ENCODE data around the gene RHEBL1.
"Not testable (repeated sequence)": the region's sequence is repeated elsewhere in the genome, so short reads cannot be mapped to it uniquely, and the experiment has no call there.

RHEBL1 gene

GRCh38 chr12:49091056-49091835, 21.5 kb upstream of the RHEBL1 start:
- in situ Hi-C loops (cut with MboI; ENCODE audit: low pct_unique_long_range_greater_than_20kb, low sequenced_read_pairs) = no loop called here
- DNase-seq = no peak

- DNase-seq = peak; percentile 53
- in situ Hi-C loops (cut with MboI; ENCODE audit: low pct_unique_long_range_greater_than_20kb, low sequenced_read_pairs) = no loop called here
Observed at GRCh38 chr12:49089821-49090773, 20.3 kb upstream of the RHEBL1 start.

GRCh38 chr12:49088932-49089330, 19.2 kb upstream of the RHEBL1 start:
- in situ Hi-C loops (cut with MboI; ENCODE audit: low pct_unique_long_range_greater_than_20kb, low sequenced_read_pairs) = no loop called here
- DNase-seq = no peak

GRCh38 chr12:49088150-49088931, 18.6 kb upstream of the RHEBL1 start:
- in situ Hi-C loops (cut with MboI; ENCODE audit: low pct_unique_long_range_greater_than_20kb, low sequenced_read_pairs) = no loop called here
- DNase-seq = peak; percentile 86

GRCh38 chr12:49086116-49086515, 16.3 kb upstream of the RHEBL1 start:
- in situ Hi-C loops (cut with MboI; ENCODE audit: low pct_unique_long_range_greater_than_20kb, low sequenced_read_pairs) = no loop called here
- DNase-seq = no peak

GRCh38 chr12:49084438-49084837, 14.7 kb upstream of the RHEBL1 start:
- in situ Hi-C loops (cut with MboI; ENCODE audit: low pct_unique_long_range_greater_than_20kb, low sequenced_read_pairs) = no loop called here
- peak; percentile 28 for DNase-seq

- no peak for DNase-seq
- in situ Hi-C loops (cut with MboI; ENCODE audit: low pct_unique_long_range_greater_than_20kb, low sequenced_read_pairs) = no loop called here
Observed at GRCh38 chr12:49079793-49080192, 10.0 kb upstream of the RHEBL1 start.

GRCh38 chr12:49070971-49071370, 1.2 kb upstream of the RHEBL1 start:
- DNase-seq = no peak
- in situ Hi-C loops (cut with MboI; ENCODE audit: low pct_unique_long_range_greater_than_20kb, low sequenced_read_pairs) = no loop called here

- DNase-seq = no peak
- in situ Hi-C loops (cut with MboI; ENCODE audit: low pct_unique_long_range_greater_than_20kb, low sequenced_read_pairs) = no loop called here
Observed at GRCh38 chr12:49068879-49069506, 786 bp downstream of the RHEBL1 start.

GRCh38 chr12:49066120-49066519, 3.7 kb downstream of the RHEBL1 start:
- DNase-seq = no peak
- in situ Hi-C loops (cut with MboI; ENCODE audit: low pct_unique_long_range_greater_than_20kb, low sequenced_read_pairs) = no loop called here

- DNase-seq = no peak
- in situ Hi-C loops (cut with MboI; ENCODE audit: low pct_unique_long_range_greater_than_20kb, low sequenced_read_pairs) = no loop called here
Observed at GRCh38 chr12:49064767-49065152, 5.0 kb downstream of the RHEBL1 start.

GRCh38 chr12:49061916-49062315, 7.9 kb downstream of the RHEBL1 start:
- in situ Hi-C loops (cut with MboI; ENCODE audit: low pct_unique_long_range_greater_than_20kb, low sequenced_read_pairs); DNase-seq: not testable (repeated sequence)

- DNase-seq = no peak
- in situ Hi-C loops (cut with MboI; ENCODE audit: low pct_unique_long_range_greater_than_20kb, low sequenced_read_pairs) = no loop called here
Observed at GRCh38 chr12:49061157-49061650, 8.6 kb downstream of the RHEBL1 start.

GRCh38 chr12:49060237-49061156, 9.3 kb downstream of the RHEBL1 start, which contains the start of gene KMT2D:
Gene KMT2D (minus strand): TSS chr12:49060794. CDS start chr12:49055324, 5,470 bp downstream.
- DNase-seq = peak; percentile 93
- in situ Hi-C loops (cut with MboI; ENCODE audit: low pct_unique_long_range_greater_than_20kb, low sequenced_read_pairs) = no loop called here

- peak; percentile 25 for DNase-seq
- in situ Hi-C loops (cut with MboI; ENCODE audit: low pct_unique_long_range_greater_than_20kb, low sequenced_read_pairs) = no loop called here
Observed at GRCh38 chr12:49059299-49060171, 10.2 kb downstream of the RHEBL1 start.

- in situ Hi-C loops (cut with MboI; ENCODE audit: low pct_unique_long_range_greater_than_20kb, low sequenced_read_pairs) = no loop called here
Observed at GRCh38 chr12:49059045-49059298, 10.8 kb downstream of the RHEBL1 start.

GRCh38 chr12:49058366-49059044, 11.3 kb downstream of the RHEBL1 start:
- in situ Hi-C loops (cut with MboI; ENCODE audit: low pct_unique_long_range_greater_than_20kb, low sequenced_read_pairs) = no loop called here
- DNase-seq = no peak

More at GRCh38 chr12:49059045-49059298, 10.8 kb downstream of the RHEBL1 start:
- DNase-seq = peak; percentile 14

Data from KBM-7 (cell line).